Progenitor cell of endocrine pancreas (in vitro differentiated cells): Measurements from ENCODE around the gene PAPPA2. TPM values are rescaled to one million over a fixed set of nuclear protein-coding genes. Genes with fewer than 3 reads are reported as not detected.

ENCODE experiments used
- DNase-seq: peaks from one replicate; pipeline ENCODE4 v3.0.0; 2021; ENCODE audit warnings: low spot score; ENCODE audit not compliant: unreplicated experiment
- H3K27ac Mint-ChIP-seq: 2 replicates; pipeline ENCODE4 v1.8.0; 2021; ENCODE audit warnings: mild to moderate bottlenecking, moderate library complexity, mixed read lengths
- H3K27me3 Mint-ChIP-seq: 2 replicates; pipeline ENCODE4 v1.8.0; 2021; ENCODE audit warnings: mixed read lengths
- H3K36me3 Mint-ChIP-seq: 2 replicates; pipeline ENCODE4 v1.8.0; 2022; ENCODE audit warnings: mixed read lengths; ENCODE audit not compliant: insufficient read depth
- H3K4me1 Mint-ChIP-seq: 2 replicates; pipeline ENCODE4 v1.8.0; 2021; ENCODE audit warnings: low read depth, mixed read lengths
- H3K4me3 Mint-ChIP-seq: 2 replicates; pipeline ENCODE4 v1.8.0; 2021; ENCODE audit warnings: low read depth, mild to moderate bottlenecking, moderate library complexity, mixed read lengths
- H3K9me3 Mint-ChIP-seq: 2 replicates; pipeline ENCODE4 v1.8.0; 2021; ENCODE audit warnings: low read depth, mixed read lengths
- CTCF ChIP-seq: fragments of 200-600 bp; sonication (generic); IDR thresholded peaks from one replicate; pipeline ENCODE4 v1.5.0; 2021; ENCODE audit warnings: antibody characterized with exemption, mild to moderate bottlenecking; ENCODE audit not compliant: unreplicated experiment
- total RNA-seq: library from RNA; stranded (reverse); gene quantifications from 2 replicates; pipeline ENCODE4 v1.2.1, GENCODE V29; 2021

Gene PAPPA2
- total RNA-seq, 1 donor from 2014 or later, result 4.1 TPM

- no peak for DNase-seq
- Mint-ChIP-seq H3K4me3 (no peak overlapping the region), H3K27me3 (no peaks in the 10 kb centered on the region), H3K36me3 (no peaks in the 10 kb centered on the region), H3K27ac (no peak overlapping the region), H3K9me3 (no peaks in the 10 kb centered on the region), H3K4me1 (no peaks in the 10 kb centered on the region)
- TF ChIP-seq CTCF, result no peak
Observed at GRCh38 chr1:176543360-176544129, 80.6 kb downstream of the PAPPA2 start.

DNA sequence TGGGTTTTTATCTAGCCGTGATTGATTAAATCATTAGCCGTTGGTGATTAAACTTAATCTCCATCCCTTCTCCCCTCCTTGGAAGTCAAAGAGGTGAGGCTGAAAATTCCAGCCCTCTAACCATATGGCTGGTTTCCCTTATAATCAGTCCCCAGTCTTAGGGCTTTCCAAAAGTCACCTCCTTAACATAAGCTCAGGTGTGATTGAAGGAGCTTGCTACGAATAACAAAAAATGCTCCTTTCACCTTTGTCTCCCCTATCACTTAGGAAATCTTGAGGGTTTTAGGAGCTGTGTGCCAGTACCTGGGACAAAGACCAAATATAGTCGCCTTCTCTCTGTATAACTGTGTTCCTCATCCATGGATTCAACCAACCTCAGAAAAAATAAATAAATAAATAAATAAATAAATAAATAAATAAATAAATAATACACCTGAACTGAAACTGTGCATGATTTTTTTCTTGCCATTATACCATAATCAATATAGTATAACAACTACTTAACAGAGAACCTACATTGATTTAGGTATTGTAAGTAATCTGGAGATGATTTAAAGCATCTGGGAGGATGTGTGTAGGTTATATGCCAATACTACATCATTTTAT lies 82.2 kb downstream of the PAPPA2 start:
- no peak for DNase-seq
- no peak for TF ChIP-seq CTCF
- no peaks in the 10 kb centered on the region for H3K36me3 Mint-ChIP-seq
- no peak overlapping the region for H3K4me3 Mint-ChIP-seq
- no peaks in the 10 kb centered on the region for H3K27me3 Mint-ChIP-seq
- H3K9me3 Mint-ChIP-seq, result no peaks in the 10 kb centered on the region
- no peak overlapping the region for H3K27ac Mint-ChIP-seq
- no peaks in the 10 kb centered on the region for H3K4me1 Mint-ChIP-seq

- H3K36me3 Mint-ChIP-seq, result no peaks in the 10 kb centered on the region
- H3K4me3 Mint-ChIP-seq, result no peak overlapping the region
- H3K27me3 Mint-ChIP-seq, result peaks cover 9% of the 10 kb centered on the region
- no peak for DNase-seq
- H3K27ac Mint-ChIP-seq, result no peak overlapping the region
- no peaks in the 10 kb centered on the region for H3K4me1 Mint-ChIP-seq
- H3K9me3 Mint-ChIP-seq, result no peaks in the 10 kb centered on the region
- no peak for TF ChIP-seq CTCF
Observed at GRCh38 chr1:176546825-176547224, 83.8 kb downstream of the PAPPA2 start.

GRCh38 chr1:176551146-176551545 lies 88.2 kb downstream of the PAPPA2 start:
- H3K27ac Mint-ChIP-seq, result no peak overlapping the region
- no peaks in the 10 kb centered on the region for H3K9me3 Mint-ChIP-seq
- H3K36me3 Mint-ChIP-seq, result no peaks in the 10 kb centered on the region
- peaks cover 33% of the 10 kb centered on the region for H3K4me1 Mint-ChIP-seq
- DNase-seq, result no peak
- H3K27me3 Mint-ChIP-seq, result peaks cover 25% of the 10 kb centered on the region
- no peak overlapping the region for H3K4me3 Mint-ChIP-seq
- TF ChIP-seq CTCF, result no peak

DNA sequence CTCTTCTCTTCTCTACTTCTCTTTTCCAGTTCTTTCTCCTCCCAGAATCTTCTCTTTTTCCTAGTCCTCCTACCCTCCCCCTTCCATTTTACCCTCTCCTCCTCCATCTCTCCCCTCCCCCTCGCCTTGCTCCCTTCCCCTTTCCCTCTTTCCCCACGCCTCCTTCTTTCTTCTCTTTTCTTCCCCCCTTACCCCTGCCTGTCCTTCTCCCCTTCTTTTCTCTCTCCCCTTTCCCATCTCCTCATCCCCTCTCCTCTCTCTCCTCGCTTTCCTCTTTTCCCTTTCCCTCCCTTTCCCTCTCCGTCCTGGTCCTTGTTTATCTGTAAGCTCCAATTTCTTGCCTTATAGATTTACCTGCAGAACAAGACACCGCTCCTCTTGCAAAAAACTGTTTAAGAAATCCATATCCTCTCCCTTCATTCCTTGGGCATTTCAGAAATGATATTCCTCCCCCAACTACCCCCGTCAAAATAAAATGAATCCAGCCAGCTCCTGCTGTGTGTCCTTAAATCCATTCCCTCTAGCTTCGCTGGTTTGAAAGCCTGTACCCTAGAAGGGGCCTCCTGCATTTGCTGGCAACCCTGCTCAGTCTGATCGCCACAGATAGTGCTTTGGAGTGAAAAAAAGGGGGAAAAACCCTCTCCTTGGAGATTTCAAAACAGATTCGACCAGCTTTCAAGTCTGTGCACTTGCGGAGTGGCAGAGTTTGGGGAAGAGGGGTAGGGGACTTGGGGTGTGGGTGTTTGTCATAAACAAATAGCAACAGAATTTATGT lies 89.4 kb downstream of the PAPPA2 start:
- H3K9me3 Mint-ChIP-seq, result no peaks in the 10 kb centered on the region
- H3K36me3 Mint-ChIP-seq, result no peaks in the 10 kb centered on the region
- peak overlapping the region; percentile 15 for H3K4me3 Mint-ChIP-seq
- DNase-seq, result no peak
- no peak overlapping the region for H3K27ac Mint-ChIP-seq
- no peak for TF ChIP-seq CTCF
- peaks cover 38% of the 10 kb centered on the region for H3K4me1 Mint-ChIP-seq
- H3K27me3 Mint-ChIP-seq, result peaks cover 25% of the 10 kb centered on the region
